ENCODE data around the gene SLC35F3.

GRCh38 chr1:233883671-233884070, 20.8 kb upstream of the SLC35F3 start:
- no peak for TF ChIP-seq CTCF (conservative IDR thresholded peaks at IDR 0.05; ENCODE audit: low read depth, low read length)
- no peak for TF ChIP-seq EZH2 (IDR thresholded peaks at IDR 0.05; ENCODE audit: borderline replicate concordance, low read depth, low read length, poor library complexity, severe bottlenecking)
